CD4-positive, alpha-beta T cell (primary cell): Measurements from ENCODE around the gene SCLT1. TPM values are rescaled to one million over a fixed set of nuclear protein-coding genes. Genes with fewer than 3 reads are reported as not detected.

ENCODE experiments used
- ATAC-seq: fragments of 200-7000 bp; cut with Tn5 transposase; one replicate; pipeline ENCODE4 v1.10.0; 2022; ENCODE audit warnings: mild to moderate bottlenecking; ENCODE audit not compliant: poor library complexity
- CTCF ChIA-PET: fragments of 350-600 bp; sonication (Branson Sonifier 250); formaldehyde crosslinking; loops from one replicate; lab custom pipeline; 2021; ENCODE audit warnings: antibody characterized with exemption, inconsistent platforms; lab: Charles Lee
- POLR2A ChIA-PET: fragments of 350-600 bp; sonication (Branson Sonifier 250); formaldehyde crosslinking; loops from one replicate; lab custom pipeline; 2021; ENCODE audit warnings: antibody characterized with exemption, inconsistent platforms; lab: Charles Lee
- DNase-seq, 14 experiments: peaks; one replicate each; pipeline ENCODE4 v3.0.0-alpha.2; 2013 to 2020; ENCODE audit warnings: mixed read lengths in 2 of 14
- H3K27ac ChIP-seq, 2 donors: one replicate each; pipeline versions ENCODE4 v1.5.1 to v1.7.0; 2013; ENCODE audit warnings: low read length in 2 of 2, low read depth in 1 of 2, mild to moderate bottlenecking in 1 of 2
- H3K27me3 ChIP-seq, 2 experiments: 1 replicate in 1 of 2; 2 replicates in 1 of 2; pipeline versions ENCODE4 v1.6.1 to v1.7.0; 2013; ENCODE audit warnings: low read length in 2 of 2, control low read depth in 1 of 2, mild to moderate bottlenecking in 1 of 2, moderate library complexity in 1 of 2; ENCODE audit not compliant: insufficient read depth in 2 of 2, control insufficient read depth in 1 of 2
- H3K36me3 ChIP-seq: one replicate; pipeline ENCODE4 v1.6.1; 2013; ENCODE audit warnings: low read length, control low read depth; ENCODE audit not compliant: insufficient read depth
- H3K4me1 ChIP-seq: one replicate; pipeline ENCODE4 v1.6.1; 2013; ENCODE audit warnings: low read length, control low read depth; ENCODE audit not compliant: insufficient read depth
- H3K4me3 ChIP-seq: one replicate; pipeline ENCODE4 v1.5.1; 2013; ENCODE audit warnings: mild to moderate bottlenecking, low read length, moderate library complexity
- H3K9me3 ChIP-seq, 2 experiments: 1 replicate in 1 of 2; 2 replicates in 1 of 2; pipeline versions ENCODE4 v1.6.1 to v1.7.0; 2013; ENCODE audit warnings: low read length in 2 of 2, mild to moderate bottlenecking in 2 of 2, control low read depth in 1 of 2, moderate library complexity in 1 of 2; ENCODE audit not compliant: control insufficient read depth in 1 of 2, insufficient read depth in 1 of 2
- H3K27ac Mint-ChIP-seq: one replicate; pipeline ENCODE4 v1.8.0; 2020; ENCODE audit warnings: mixed read lengths
- H3K27me3 Mint-ChIP-seq: one replicate; pipeline ENCODE4 v1.8.0; 2021; ENCODE audit warnings: mixed read lengths
- H3K36me3 Mint-ChIP-seq: one replicate; pipeline ENCODE4 v1.8.0; 2021; ENCODE audit warnings: low read depth, mixed read lengths
- H3K4me1 Mint-ChIP-seq: one replicate; pipeline ENCODE4 v1.8.0; 2021; ENCODE audit warnings: low read depth, mixed read lengths
- H3K4me3 Mint-ChIP-seq: one replicate; pipeline ENCODE4 v1.8.0; 2020; ENCODE audit warnings: mild to moderate bottlenecking, mixed read lengths
- H3K9me3 Mint-ChIP-seq: one replicate; pipeline ENCODE4 v1.8.0; 2020; ENCODE audit warnings: mixed read lengths
- CTCF ChIP-seq: fragments of 200-600 bp; IDR thresholded peaks from one replicate; pipeline ENCODE4 v1.8.0; 2022; ENCODE audit warnings: antibody characterized with exemption, mild to moderate bottlenecking
- intact Hi-C, 2 experiments: fragments of 100-400 bp; cut with DNase I in 1 of 2; cut with micrococcal nuclease in 1 of 2; formaldehyde crosslinking; loops; one replicate each; pipeline versions ENCODE4 v1.15.1 to v1.9.0; 2023 to 2025; cut with DNase I, micrococcal nuclease
- total RNA-seq, 174 experiments: library from RNA in 2 of 174; stranded (reverse) in 2 of 174; gene quantifications; one replicate each; pipeline ENCODE4 v1.2.3 and lab custom pipeline; 2021 to 2026

SCLT1 gene
- total RNA-seq, 2 experiments from 2014 or later, result 21.8 to 21.9 TPM

GRCh38 chr4:128908735-128909134, 184.6 kb downstream of the SCLT1 start:
- ChIA-PET POLR2A (no interaction called here), CTCF (no interaction called here)
- Histone ChIP-seq H3K27me3 (no peaks in the 10 kb centered on the region), H3K27ac (no peak overlapping the region), H3K4me3 (no peak overlapping the region), H3K4me1 (no peaks in the 10 kb centered on the region), H3K9me3 (no peaks in the 10 kb centered on the region), H3K36me3 (no peaks in the 10 kb centered on the region)
- Mint-ChIP-seq H3K4me3 (no peak overlapping the region), H3K27me3 (no peaks in the 10 kb centered on the region), H3K27ac (no peak overlapping the region), H3K9me3 (no peaks in the 10 kb centered on the region), H3K4me1 (no peaks in the 10 kb centered on the region), H3K36me3 (peaks cover 4% of the 10 kb centered on the region)
- DNase-seq (no peak), ATAC-seq (no peak)
- TF ChIP-seq CTCF, result no peak
- intact Hi-C loops, result no loop called here

- CTCF ChIA-PET, result no interaction called here
- POLR2A ChIA-PET, result no interaction called here
These were observed 185.4 kb downstream of the SCLT1 start for GRCh38 chr4:128907981-128908380.

GRCh38 chr4:128906581-128906980, 186.8 kb downstream of the SCLT1 start:
- CTCF ChIA-PET, result interaction anchor here (0.6 to 0.9 kb wide), 2 partner anchors 9 to 112 kb away, joined by 3 to 4 read pairs; no protein-coding TSS in a partner anchor

More at GRCh38 chr4:128907981-128908380, 185.4 kb downstream of the SCLT1 start:
- Mint-ChIP-seq H3K36me3 (peaks cover 1% of the 10 kb centered on the region), H3K9me3 (no peaks in the 10 kb centered on the region), H3K27ac (no peak overlapping the region), H3K4me3 (no peak overlapping the region), H3K4me1 (no peaks in the 10 kb centered on the region), H3K27me3 (no peaks in the 10 kb centered on the region)
- H3K36me3 ChIP-seq, result no peaks in the 10 kb centered on the region
- DNase-seq (no peak), ATAC-seq (no peak)
- no peak overlapping the region for H3K4me3 ChIP-seq
- intact Hi-C loops, result no loop called here
- H3K27me3 ChIP-seq, result no peaks in the 10 kb centered on the region
- TF ChIP-seq CTCF, result no peak
- no peaks in the 10 kb centered on the region for H3K4me1 ChIP-seq
- H3K27ac ChIP-seq, result no peak overlapping the region
- no peaks in the 10 kb centered on the region for H3K9me3 ChIP-seq

More at GRCh38 chr4:128906581-128906980, 186.8 kb downstream of the SCLT1 start:
- Histone ChIP-seq H3K36me3 (no peaks in the 10 kb centered on the region), H3K27me3 (no peaks in the 10 kb centered on the region), H3K27ac (no peak overlapping the region), H3K4me3 (no peak overlapping the region), H3K4me1 (no peaks in the 10 kb centered on the region), H3K9me3 (no peaks in the 10 kb centered on the region)
- no peaks in the 10 kb centered on the region for H3K4me1 Mint-ChIP-seq
- TF ChIP-seq CTCF, result no peak
- no peaks in the 10 kb centered on the region for H3K9me3 Mint-ChIP-seq
- no peak overlapping the region for H3K4me3 Mint-ChIP-seq
- ATAC-seq, result no peak
- POLR2A ChIA-PET, result no interaction called here
- no peak overlapping the region for H3K27ac Mint-ChIP-seq
- intact Hi-C loops, result no loop called here
- peaks cover 13% of the 10 kb centered on the region for H3K36me3 Mint-ChIP-seq
- no peak for DNase-seq
- no peaks in the 10 kb centered on the region for H3K27me3 Mint-ChIP-seq
